ENCODE results near the gene FAAP100.

DNA sequence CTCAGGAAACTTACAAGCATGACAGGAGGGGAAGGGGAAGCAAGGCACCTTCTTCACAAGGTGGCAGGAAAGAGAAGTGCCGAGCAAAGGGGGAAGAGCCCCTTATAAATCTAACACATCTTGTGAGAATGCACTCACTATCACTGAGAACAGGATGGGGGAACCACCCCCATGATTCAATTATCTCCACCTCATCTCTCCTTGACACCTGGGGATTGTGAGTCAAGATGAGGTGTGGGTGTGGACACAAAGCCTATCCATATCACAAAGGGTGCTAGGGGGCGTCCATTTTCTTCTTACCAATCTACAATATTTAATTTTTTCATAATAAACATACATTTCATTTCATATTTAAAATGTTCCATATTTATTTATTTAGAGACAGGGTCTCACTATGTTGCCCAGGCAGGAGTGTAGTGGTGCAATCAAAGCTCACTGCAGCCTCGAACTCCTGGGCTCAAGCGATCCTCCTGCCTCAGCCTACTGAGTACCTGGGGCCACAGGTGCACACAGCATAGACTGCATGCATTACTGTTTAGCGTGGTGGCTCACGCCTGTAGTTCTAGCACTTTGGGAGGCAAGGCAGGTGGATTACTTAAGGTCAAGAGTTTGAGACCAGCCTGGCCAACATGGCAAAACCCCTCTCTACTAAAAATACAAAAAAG is 26.5 kb upstream of the FAAP100 start:
- TF ChIP-seq, protein P1, sequence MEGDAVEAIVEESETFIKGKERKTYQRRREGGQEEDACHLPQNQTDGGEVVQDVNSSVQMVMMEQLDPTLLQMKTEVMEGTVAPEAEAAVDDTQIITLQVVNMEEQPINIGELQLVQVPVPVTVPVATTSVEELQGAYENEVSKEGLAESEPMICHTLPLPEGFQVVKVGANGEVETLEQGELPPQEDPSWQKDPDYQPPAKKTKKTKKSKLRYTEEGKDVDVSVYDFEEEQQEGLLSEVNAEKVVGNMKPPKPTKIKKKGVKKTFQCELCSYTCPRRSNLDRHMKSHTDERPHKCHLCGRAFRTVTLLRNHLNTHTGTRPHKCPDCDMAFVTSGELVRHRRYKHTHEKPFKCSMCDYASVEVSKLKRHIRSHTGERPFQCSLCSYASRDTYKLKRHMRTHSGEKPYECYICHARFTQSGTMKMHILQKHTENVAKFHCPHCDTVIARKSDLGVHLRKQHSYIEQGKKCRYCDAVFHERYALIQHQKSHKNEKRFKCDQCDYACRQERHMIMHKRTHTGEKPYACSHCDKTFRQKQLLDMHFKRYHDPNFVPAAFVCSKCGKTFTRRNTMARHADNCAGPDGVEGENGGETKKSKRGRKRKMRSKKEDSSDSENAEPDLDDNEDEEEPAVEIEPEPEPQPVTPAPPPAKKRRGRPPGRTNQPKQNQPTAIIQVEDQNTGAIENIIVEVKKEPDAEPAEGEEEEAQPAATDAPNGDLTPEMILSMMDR (IDR thresholded peaks at IDR 0.05) = no peak
- TF ChIP-seq POLR2A (IDR thresholded peaks at IDR 0.05) = no peak
